GM10266 (cell line): Measurements from ENCODE around the gene TEX30.

Experiments
- DNase-seq: peaks from one replicate; pipeline ENCODE4 v3.0.0; 2012; ENCODE audit errors: extremely low spot score
- CTCF ChIP-seq: IDR thresholded peaks from 2 replicates; pipeline ENCODE4 v1.5.1; 2012; ENCODE audit warnings: mild to moderate bottlenecking, low read depth; ENCODE audit not compliant: control insufficient read depth, insufficient read depth; ENCODE audit errors: missing control alignments

The TEX30 gene

GRCh38 chr13:102768909-102769308, 4.7 kb downstream of the TEX30 start:
- no peak for TF ChIP-seq CTCF

GRCh38 chr13:102763741-102764140, 9.8 kb downstream of the TEX30 start:
- no peak for DNase-seq
- no peak for TF ChIP-seq CTCF

More at GRCh38 chr13:102768909-102769308, 4.7 kb downstream of the TEX30 start:
- no peak for DNase-seq

- TF ChIP-seq CTCF, result no peak
- DNase-seq, result no peak
Observed at GRCh38 chr13:102761071-102761470, 12.5 kb downstream of the TEX30 start.

- TF ChIP-seq CTCF, result no peak
- no peak for DNase-seq
Observed at GRCh38 chr13:102758842-102759241, 14.7 kb downstream of the TEX30 start.

- TF ChIP-seq CTCF, result no peak
- DNase-seq, result no peak
Observed at GRCh38 chr13:102757006-102757405, 16.6 kb downstream of the TEX30 start.

GRCh38 chr13:102751886-102752285, 21.7 kb downstream of the TEX30 start:
- no peak for TF ChIP-seq CTCF

GRCh38 chr13:102742506-102742905, 31.1 kb downstream of the TEX30 start:
- no peak for TF ChIP-seq CTCF
- no peak for DNase-seq

More at GRCh38 chr13:102751886-102752285, 21.7 kb downstream of the TEX30 start:
- no peak for DNase-seq
